Type B pancreatic cell (in vitro differentiated cells): ENCODE results near the gene GPR75. TPM values are rescaled to one million over a fixed set of nuclear protein-coding genes. Genes with fewer than 3 reads are reported as not detected.
"Not testable (repeated sequence)": the region's sequence is repeated elsewhere in the genome, so short reads cannot be mapped to it uniquely, and the experiment has no call there.

Source experiments
- DNase-seq: peaks from one replicate; pipeline ENCODE4 v3.0.0; 2021; ENCODE audit warnings: mixed read lengths; ENCODE audit not compliant: unreplicated experiment; ENCODE audit errors: extremely low spot score
- H3K27ac Mint-ChIP-seq: 2 replicates; pipeline ENCODE4 v1.8.0; 2021; ENCODE audit warnings: mild to moderate bottlenecking, mixed read lengths
- H3K27me3 Mint-ChIP-seq: 2 replicates; pipeline ENCODE4 v1.8.0; 2021; ENCODE audit warnings: mixed read lengths
- H3K36me3 Mint-ChIP-seq: 2 replicates; pipeline ENCODE4 v1.8.0; 2021; ENCODE audit warnings: mixed read lengths
- H3K4me1 Mint-ChIP-seq: one replicate; pipeline ENCODE4 v1.8.0; 2021; ENCODE audit warnings: mixed read lengths; ENCODE audit not compliant: unreplicated experiment
- H3K4me3 Mint-ChIP-seq: 2 replicates; pipeline ENCODE4 v1.8.0; 2021; ENCODE audit warnings: mild to moderate bottlenecking, mixed read lengths
- H3K9me3 Mint-ChIP-seq: 2 replicates; pipeline ENCODE4 v1.8.0; 2021; ENCODE audit warnings: mixed read lengths
- CTCF ChIP-seq: fragments of 200-600 bp; sonication (generic); conservative IDR thresholded peaks from 2 replicates; pipeline ENCODE4 v1.5.0; 2021; ENCODE audit warnings: antibody characterized with exemption, mild to moderate bottlenecking
- total RNA-seq: library from RNA; stranded (reverse); gene quantifications from 2 replicates; pipeline ENCODE4 v1.2.1, GENCODE V29; 2021; ENCODE audit warnings: low replicate concordance

GPR75 gene
- total RNA-seq, 1 donor from 2014 or later: 4.1 TPM

DNA sequence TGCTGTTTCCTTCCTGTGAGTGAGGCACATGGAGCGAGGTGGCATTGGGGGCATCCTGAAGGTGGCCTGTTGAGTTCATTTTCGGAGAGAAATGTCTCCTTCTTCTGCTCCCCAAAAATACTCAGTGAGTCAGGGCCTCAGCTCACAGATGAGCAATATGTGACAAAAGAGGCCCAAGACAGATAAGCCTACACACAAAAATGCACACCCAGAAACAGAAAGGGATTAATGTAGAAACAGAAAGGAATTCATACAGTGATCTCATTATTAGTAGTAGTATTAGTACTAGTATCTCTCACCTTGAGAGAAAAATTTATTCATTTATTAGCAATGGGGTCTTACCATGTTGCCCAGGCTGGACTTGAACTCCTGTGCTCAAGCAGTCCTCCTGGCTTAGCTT lies 5.1 kb downstream of the GPR75 start:
- Mint-ChIP-seq H3K4me1 (no peaks in the 10 kb centered on the region), H3K36me3 (peaks cover 31% of the 10 kb centered on the region), H3K9me3 (no peaks in the 10 kb centered on the region), H3K4me3 (no peak overlapping the region), H3K27ac (no peak overlapping the region), H3K27me3 (no peaks in the 10 kb centered on the region)
- TF ChIP-seq CTCF: no peak
- no peak for DNase-seq

DNA sequence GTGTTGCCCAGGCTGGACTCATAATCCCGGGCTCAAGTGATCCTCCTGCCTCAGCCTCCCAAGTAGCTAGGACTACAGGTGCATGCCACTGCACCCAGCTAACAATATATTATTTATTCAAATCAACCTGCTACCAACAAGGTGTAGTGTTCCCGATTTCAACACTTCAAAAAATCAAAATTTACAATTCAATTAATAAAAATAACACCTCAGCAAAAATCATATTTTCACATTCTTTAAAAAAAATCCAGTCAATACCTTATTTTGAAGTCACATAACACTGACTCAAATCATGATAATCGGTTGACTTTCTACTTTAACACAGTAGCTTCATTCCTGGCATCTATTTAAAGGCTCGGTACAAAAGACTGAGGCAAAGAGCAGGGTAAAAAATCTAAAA lies 7.2 kb downstream of the GPR75 start:
- H3K9me3 Mint-ChIP-seq: no peaks in the 10 kb centered on the region
- peaks cover 34% of the 10 kb centered on the region for H3K36me3 Mint-ChIP-seq
- H3K4me1 Mint-ChIP-seq: no peaks in the 10 kb centered on the region
- no peak overlapping the region for H3K4me3 Mint-ChIP-seq
- no peak overlapping the region for H3K27ac Mint-ChIP-seq
- TF ChIP-seq CTCF: no peak
- no peaks in the 10 kb centered on the region for H3K27me3 Mint-ChIP-seq
- no peak for DNase-seq

- H3K4me3 Mint-ChIP-seq, H3K27ac Mint-ChIP-seq, DNase-seq, H3K9me3 Mint-ChIP-seq, H3K4me1 Mint-ChIP-seq, H3K27me3 Mint-ChIP-seq: not testable (repeated sequence)
- peaks cover 31% of the 10 kb centered on the region for H3K36me3 Mint-ChIP-seq
Measured at GRCh38 chr2:53851052-53851757, 8.6 kb downstream of the GPR75 start.

DNA sequence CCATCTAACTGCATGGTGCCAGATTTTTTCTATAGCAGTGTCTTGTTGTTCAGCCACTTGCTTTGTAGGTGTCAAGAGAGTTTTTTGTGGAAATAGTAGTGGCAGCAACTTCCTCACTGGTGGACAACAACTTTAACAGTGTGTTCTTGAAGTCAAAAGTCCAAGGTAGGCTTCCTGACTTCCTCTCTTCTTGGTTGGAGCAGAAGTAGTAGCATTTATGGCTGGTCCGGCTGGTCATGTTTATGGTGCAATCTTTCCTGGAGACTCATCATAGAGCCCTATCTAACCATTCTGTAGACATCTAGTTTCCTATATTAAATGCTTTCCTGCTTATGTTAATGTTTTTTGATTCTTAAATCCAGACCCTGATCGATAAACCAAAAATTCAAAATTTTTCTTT lies 11.7 kb downstream of the GPR75 start:
- DNase-seq: no peak
- H3K9me3 Mint-ChIP-seq: no peaks in the 10 kb centered on the region
- TF ChIP-seq CTCF: no peak
- H3K27ac Mint-ChIP-seq: no peak overlapping the region
- H3K27me3 Mint-ChIP-seq: no peaks in the 10 kb centered on the region
- no peak overlapping the region for H3K4me3 Mint-ChIP-seq
- H3K4me1 Mint-ChIP-seq: no peaks in the 10 kb centered on the region
- peaks cover 12% of the 10 kb centered on the region for H3K36me3 Mint-ChIP-seq

DNA sequence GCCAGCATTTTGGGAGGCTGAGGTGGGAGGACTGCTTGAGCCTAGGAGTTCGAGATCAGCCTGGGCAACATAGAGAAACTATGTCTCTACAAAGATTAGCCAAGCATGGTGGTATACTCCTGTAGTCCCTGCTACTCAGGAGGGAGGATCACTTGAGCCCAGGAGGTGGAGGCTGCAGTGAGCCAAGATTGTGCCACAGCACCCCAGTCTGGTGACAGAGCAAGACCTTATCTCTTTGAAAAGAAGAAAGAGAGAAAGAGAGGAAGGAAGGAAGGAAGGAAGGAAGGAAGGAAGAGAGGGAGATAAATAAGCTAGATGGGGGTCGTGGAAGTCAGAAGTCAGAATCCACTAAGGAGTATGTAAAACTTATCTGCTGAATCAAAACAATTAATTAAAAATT lies 16.2 kb downstream of the GPR75 start:
- H3K9me3 Mint-ChIP-seq: no peaks in the 10 kb centered on the region
- DNase-seq: no peak
- no peaks in the 10 kb centered on the region for H3K4me1 Mint-ChIP-seq
- no peaks in the 10 kb centered on the region for H3K27me3 Mint-ChIP-seq
- H3K36me3 Mint-ChIP-seq: peaks cover 6% of the 10 kb centered on the region
- H3K4me3 Mint-ChIP-seq: no peak overlapping the region
- TF ChIP-seq CTCF: no peak
- H3K27ac Mint-ChIP-seq: no peak overlapping the region

GRCh38 chr2:53842891-53843290 lies 16.9 kb downstream of the GPR75 start:
- no peak overlapping the region for H3K4me3 Mint-ChIP-seq
- H3K4me1 Mint-ChIP-seq: no peaks in the 10 kb centered on the region

GRCh38 chr2:53841651-53842050 lies 18.1 kb downstream of the GPR75 start:
- H3K27me3 Mint-ChIP-seq, H3K27ac Mint-ChIP-seq, H3K4me1 Mint-ChIP-seq, H3K9me3 Mint-ChIP-seq, H3K4me3 Mint-ChIP-seq, DNase-seq, H3K36me3 Mint-ChIP-seq: not testable (repeated sequence)

More at GRCh38 chr2:53842891-53843290, 16.9 kb downstream of the GPR75 start:
- H3K27ac Mint-ChIP-seq: no peak overlapping the region
- no peak for DNase-seq
- TF ChIP-seq CTCF: no peak
- no peaks in the 10 kb centered on the region for H3K27me3 Mint-ChIP-seq
- H3K36me3 Mint-ChIP-seq: peaks cover 1% of the 10 kb centered on the region
- no peaks in the 10 kb centered on the region for H3K9me3 Mint-ChIP-seq
